Measurements from ENCODE around the gene LSM10.
A peak's percentile ranks its signal among the peaks of the same experiment; 100 is the strongest.

The LSM10 gene

GRCh38 chr1:36397378-36398230 is at the start of gene LSM10:
Gene LSM10 (minus strand): TSS chr1:36397908. CDS start chr1:36394129, 3,779 bp downstream.
- DNase-seq: peak; percentile 86

DNA sequence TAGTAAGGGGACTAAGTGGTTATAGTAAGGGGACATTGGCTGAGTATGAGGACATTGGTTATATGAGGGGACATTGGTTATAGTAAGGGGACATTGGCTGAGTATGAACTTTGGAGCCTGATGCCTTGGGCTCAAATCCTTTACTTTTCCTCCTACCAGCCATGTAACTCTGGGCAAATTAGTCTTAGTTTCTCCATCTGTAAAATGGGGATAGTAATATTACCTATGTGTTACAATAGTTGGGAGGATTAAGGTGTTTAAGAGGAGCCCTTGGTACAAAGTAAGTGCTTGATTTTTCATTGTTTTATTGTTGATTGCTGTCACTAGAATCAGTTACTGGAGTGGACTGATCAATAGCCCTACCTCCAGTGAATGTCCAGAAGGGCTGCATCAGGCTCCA is 49.7 kb upstream of the LSM10 start:
- DNase-seq: no peak

- no peak for DNase-seq
These were observed 49.0 kb upstream of the LSM10 start for GRCh38 chr1:36446746-36447145.

- peak; percentile 5 for DNase-seq
These were observed 48.6 kb upstream of the LSM10 start for GRCh38 chr1:36446271-36446670.

DNA sequence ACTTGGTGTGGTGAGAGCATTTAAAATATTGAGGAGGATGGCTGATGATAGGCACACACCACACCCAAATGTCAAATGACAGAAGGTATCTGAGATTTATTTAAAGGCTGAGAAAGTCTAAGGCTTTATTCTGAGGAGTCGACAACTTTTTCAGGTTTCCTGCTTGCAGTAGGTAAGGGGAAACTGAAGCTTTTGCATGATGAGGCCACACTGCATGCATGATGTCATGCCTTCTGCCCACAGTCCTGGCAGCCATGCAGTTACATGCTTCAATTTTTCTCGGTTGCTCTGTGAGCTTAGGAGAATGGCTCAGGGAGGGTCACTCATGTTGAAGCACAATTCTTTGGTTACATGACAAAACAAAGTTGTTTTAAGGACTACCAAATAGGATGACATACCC is 45.6 kb upstream of the LSM10 start:
- no peak for DNase-seq

DNA sequence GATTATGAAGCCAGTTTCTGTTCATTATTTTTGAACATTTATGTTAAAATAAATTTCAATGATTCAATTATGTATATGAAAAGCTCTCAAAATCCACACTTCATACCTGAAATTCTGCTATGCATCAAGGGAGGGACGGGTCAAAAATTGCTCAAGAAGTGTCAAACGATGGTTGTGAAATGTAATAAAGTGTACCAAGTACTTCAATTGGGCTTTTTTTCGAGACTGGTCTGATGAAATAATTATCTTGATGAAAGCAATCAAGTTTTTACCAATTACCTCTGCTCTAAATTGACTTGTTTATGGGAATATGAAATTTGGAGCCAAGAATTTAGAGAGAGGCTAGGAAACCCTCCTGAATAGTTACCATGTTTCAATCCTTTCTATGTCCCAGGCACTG is 44.6 kb upstream of the LSM10 start:
- no peak for DNase-seq

DNA sequence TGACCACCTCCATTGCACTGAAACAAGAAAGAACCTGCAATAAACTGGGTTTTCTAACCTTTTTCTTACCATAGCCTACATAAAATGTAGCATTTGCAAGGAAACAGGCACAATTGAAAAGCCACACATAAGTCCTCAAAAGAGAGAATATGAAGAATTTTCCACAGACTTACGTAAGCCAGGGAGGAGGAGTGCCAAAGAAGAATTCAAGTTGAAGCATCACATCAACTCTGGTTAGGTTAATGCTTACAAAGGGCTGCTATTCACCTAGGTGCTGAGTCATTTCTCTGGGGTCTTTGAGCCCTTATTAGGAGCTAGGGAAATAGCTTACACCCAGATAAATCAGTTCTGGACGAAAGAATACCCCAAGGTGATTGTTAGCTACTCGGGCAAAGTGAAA is 42.9 kb upstream of the LSM10 start:
- no peak for DNase-seq

DNA sequence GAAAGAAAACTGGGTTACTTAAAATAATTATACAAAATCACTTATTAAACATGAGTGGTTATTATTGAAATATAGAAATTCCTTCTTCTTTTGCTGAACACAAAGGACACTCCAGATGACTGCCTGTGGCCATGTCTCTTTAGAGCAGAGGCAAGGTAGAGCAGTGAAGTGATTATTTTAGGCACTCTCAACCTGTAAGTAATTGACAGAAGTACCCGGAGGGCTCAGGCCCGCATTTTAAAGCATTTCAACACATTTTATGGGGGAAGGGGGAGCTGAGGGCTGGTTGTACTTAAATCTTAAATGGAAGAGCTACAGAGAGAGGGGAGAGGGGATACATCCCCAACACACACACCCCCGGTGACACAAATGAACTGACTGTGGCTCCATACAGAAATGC is 42.3 kb upstream of the LSM10 start:
- no peak for DNase-seq

DNA sequence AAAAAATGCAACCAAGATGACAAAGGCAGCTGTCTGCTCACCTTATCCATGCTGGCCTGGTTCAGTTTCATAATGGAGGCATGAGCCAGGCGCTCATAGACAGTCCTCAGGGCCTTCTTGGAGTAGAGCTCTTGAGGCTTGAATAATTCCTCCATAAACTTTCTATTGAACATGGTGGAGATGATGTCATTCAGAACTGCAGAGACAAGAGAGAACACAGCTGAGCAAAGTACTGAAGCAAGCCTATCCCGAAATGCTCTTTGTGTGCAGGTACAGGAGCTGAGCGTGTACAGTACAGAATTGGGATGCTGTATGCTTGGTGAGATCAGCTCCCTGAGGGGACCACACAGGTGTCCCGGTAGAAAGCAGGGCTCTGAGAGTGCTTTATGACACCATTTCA is 41.0 kb upstream of the LSM10 start:
- DNase-seq: no peak

DNA sequence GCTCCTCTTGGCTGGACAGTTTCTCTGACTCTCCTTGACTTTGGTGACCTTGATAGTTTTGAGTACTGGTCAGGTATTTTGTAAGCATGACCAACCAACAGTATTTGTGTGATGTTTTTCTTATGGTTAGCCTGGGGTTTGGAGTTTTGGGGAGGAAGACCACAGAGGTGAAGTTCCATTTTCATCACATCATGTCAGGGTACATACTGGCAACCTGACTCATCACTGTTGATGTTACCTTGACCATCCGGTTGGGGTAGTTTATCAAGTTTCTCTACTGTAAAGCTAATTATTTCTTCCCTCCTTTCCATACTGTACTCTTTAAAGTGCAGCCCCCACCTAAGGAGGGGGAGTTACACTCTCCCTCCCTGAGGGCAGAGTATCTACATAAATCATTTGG is 39.1 kb upstream of the LSM10 start:
- no peak for DNase-seq

GRCh38 chr1:36433102-36433501 is 35.4 kb upstream of the LSM10 start:
- DNase-seq: no peak

- no peak for DNase-seq
These were observed 34.9 kb upstream of the LSM10 start for GRCh38 chr1:36432616-36433015.

GRCh38 chr1:36425791-36426190 is 28.1 kb upstream of the LSM10 start:
- DNase-seq: no peak

GRCh38 chr1:36421649-36422048 is 23.9 kb upstream of the LSM10 start:
- DNase-seq: no peak

DNA sequence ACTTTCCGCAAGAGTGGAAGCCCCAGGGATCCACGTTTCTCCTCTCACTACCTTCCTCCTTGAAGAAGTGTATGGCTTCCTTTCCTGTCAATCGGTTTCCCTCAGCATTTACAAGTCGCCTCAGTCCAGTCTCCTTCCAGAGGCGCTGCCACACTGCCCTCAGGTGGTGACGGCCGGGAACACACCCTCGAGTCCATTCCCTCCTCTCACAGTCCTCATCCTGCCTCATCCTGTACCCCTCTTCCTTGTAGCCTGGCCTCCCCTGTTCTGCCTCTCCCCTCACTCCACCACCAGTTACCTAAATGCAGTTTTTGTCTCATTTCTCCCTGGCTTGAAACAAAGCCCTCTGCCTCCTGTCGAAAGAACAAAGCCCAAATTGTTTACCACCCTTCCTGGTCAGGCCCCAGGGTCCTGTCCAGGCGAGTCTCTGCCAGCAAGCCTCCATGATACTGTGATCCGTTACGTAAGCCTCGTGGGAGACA is 23.2 kb upstream of the LSM10 start:
- peak; percentile 55 for DNase-seq

- DNase-seq: no peak
These were observed 22.7 kb upstream of the LSM10 start for GRCh38 chr1:36420409-36420808.

DNA sequence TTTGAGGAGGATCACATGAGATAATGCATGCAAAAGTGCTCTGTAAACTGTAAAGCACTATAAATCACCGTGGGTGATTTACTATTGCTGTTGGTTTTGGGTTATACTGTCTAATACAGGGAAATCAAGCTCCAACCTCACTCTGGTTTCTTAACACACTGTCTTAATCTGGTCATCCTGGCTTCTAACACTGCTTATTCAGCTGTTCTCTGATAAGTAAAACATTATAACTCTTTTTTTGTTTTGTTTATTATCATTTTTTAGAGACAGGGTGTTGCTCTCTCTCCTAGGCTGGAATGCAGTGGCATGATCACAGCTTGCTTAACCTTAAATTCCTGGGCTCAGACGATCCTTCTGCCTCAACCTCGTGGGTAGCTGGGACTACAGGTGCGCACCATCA is 21.9 kb upstream of the LSM10 start:
- no peak for DNase-seq

GRCh38 chr1:36419140-36419539 is 21.4 kb upstream of the LSM10 start:
- DNase-seq: no peak

- DNase-seq: no peak
These were observed 20.2 kb upstream of the LSM10 start for GRCh38 chr1:36417931-36418330.

DNA sequence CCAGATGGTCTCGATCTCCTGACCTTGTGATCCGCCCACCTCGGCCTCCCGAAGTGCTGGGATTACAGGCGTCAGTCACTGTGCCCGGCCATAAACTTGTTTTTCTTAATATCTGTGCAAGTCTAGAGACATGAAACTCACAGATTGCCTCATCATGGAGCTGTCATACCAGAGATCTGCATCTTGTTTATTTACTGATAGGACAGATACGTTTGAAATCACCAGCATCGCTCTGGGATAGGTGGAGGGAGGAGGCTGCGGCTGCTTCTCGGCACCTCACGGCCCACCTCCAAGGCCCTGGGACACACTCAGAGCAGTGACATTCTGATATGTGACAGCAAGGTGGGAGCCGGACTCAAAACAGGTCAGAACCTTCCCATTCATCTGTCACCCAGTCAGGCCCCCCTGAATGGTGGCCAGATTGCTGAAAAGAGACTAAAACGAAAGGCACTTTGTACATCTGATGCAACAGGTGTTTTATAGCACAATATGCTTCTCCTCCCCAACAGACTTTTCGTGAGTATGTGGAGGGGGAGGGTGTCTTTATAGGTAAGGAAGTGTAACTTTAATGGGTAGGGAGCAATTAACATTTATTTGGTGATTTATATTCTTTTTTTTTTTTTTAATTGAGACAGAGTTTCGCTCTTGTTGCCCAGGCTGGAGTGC is 18.1 kb upstream of the LSM10 start:
- DNase-seq: no peak

GRCh38 chr1:36414384-36414783 is 16.7 kb upstream of the LSM10 start:
- no peak for DNase-seq

GRCh38 chr1:36411674-36412648 is 14.3 kb upstream of the LSM10 start:
- peak; percentile 40 for DNase-seq

- no peak for DNase-seq
These were observed 10.8 kb upstream of the LSM10 start for GRCh38 chr1:36408479-36408878.
